NB4 (cell line): Measurements from ENCODE around the gene MYRFL.

ENCODE experiments used
- DNase-seq: peaks from one replicate; pipeline ENCODE4 v3.0.0; 2010; ENCODE audit warnings: low read depth
- H3K4me3 ChIP-seq: one replicate; pipeline ENCODE4 v1.5.1; 2011; ENCODE audit warnings: mild to moderate bottlenecking, low read depth, low read length, moderate library complexity
- CTCF ChIP-seq: IDR thresholded peaks from one replicate; pipeline ENCODE4 v1.5.1; 2012; ENCODE audit warnings: low read depth, low read length
- MAX ChIP-seq: IDR thresholded peaks from 2 replicates; pipeline ENCODE4 v1.6.1; 2011; ENCODE audit warnings: low read depth, low read length
- MYC ChIP-seq: IDR thresholded peaks from 2 replicates; pipeline ENCODE4 v1.6.1; 2011; ENCODE audit warnings: low read depth, low read length
- POLR2A ChIP-seq: IDR thresholded peaks from 2 replicates; pipeline ENCODE4 v1.6.1; 2011; ENCODE audit warnings: mild to moderate bottlenecking; ENCODE audit not compliant: insufficient read length; ENCODE audit errors: extremely low read depth

Gene MYRFL

GRCh38 chr12:69837191-69837590 lies 12.2 kb downstream of the MYRFL start:
- DNase-seq: no peak
- TF ChIP-seq CTCF: no peak
- no peak for TF ChIP-seq MAX
- TF ChIP-seq MYC: no peak
- H3K4me3 ChIP-seq: no peak overlapping the region

DNA sequence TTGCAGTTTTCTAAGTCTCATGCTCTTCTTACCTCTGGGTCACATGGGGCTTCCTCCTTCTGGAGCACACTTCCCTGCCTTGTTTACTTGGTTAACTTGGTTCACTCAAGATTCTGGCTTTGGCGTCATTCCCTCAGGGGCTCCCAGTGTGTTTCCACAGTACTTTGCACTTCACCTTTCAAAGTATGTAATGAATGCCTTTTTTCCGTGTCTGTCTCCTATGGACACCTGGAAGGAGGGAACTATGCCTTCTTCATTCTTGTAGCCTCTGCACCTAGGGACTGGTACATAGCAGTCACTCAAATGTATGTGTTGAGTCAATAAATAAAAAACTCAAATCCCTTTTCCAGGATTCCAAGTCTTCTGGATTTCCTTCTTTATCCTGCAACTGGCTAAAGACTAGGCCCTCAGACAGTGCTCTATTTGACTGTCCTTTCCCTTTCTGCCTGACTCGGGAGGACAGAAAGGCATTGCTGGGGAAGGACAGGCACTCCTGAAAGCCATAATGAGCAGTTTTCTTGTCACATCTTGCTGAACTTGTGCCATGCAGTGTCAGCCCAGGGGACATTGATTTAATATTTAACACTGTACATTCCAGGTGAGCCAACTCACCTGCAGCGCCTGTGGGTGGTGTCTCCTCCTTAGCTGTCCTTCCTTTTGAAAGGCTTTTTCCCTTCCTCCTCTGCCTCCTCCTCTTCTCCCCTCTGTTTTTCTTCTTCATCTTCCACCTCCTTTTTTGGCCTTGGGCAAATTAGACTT lies 12.8 kb downstream of the MYRFL start:
- peak; percentile 7 for DNase-seq
- TF ChIP-seq CTCF (no peak), MYC (no peak), POLR2A (no peak), MAX (no peak)
- no peak overlapping the region for H3K4me3 ChIP-seq

GRCh38 chr12:69840727-69841126 lies 15.7 kb downstream of the MYRFL start:
- no peak for DNase-seq
- TF ChIP-seq MYC (no peak), CTCF (no peak), POLR2A (no peak)
- H3K4me3 ChIP-seq: no peak overlapping the region

DNA sequence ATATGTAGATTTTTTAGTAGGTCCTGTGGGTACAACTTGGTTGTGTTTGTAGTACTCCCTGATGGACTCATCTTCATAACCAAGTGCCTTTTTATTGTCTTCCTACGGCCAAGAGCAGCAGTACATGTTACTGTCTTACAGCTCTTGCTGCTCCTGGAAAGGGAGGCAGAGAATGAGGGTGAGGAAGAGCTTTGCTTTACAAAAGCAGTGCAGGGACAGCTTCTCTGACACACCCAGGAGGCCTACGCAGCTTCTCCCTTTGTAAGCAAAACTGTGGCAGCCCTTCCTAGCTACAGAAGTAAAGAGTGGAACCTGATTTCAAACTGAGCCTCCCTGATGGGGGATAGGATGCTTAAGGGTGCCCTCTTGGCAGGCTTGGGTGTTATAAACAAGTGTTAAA lies 18.6 kb downstream of the MYRFL start:
- no peak for DNase-seq
- TF ChIP-seq CTCF: no peak
- H3K4me3 ChIP-seq: no peak overlapping the region

DNA sequence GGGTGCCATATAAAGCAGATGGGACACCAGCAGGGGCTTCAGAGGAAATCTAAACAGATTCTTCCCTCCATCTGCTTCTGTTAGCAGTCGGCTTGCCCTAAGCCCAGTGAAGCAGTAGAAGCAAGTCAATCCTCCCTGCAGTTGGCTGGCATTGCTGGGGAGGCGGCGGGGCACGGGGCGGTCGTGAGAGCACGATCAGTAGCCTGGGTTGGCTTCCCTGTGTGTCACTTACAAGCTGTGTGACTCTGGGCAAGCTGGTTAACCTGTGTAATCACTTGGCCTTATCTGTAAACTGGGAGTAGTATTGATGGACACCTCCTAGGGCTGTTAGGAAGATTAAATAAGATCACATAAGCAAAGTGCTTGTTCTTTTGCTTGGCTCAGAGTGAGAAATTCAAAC lies 19.4 kb downstream of the MYRFL start:
- DNase-seq: no peak
- no peak overlapping the region for H3K4me3 ChIP-seq
- TF ChIP-seq CTCF: no peak

GRCh38 chr12:69844836-69845235 lies 19.8 kb downstream of the MYRFL start:
- DNase-seq: no peak
- no peak overlapping the region for H3K4me3 ChIP-seq
- TF ChIP-seq CTCF (no peak), POLR2A (no peak), MYC (no peak), MAX (no peak)
